Peyer's patch (tissue), 4 donors: ENCODE data around the gene GIGYF2.

Source experiments
- CTCF ChIP-seq, 6 experiments: fragments of 450-650 bp in 4 of 6; fragments of 200-600 bp in 2 of 6; sonication (generic) in 1 of 6; IDR thresholded peaks; one replicate each; pipeline ENCODE4 v1.5.1; 2017 to 2019; ENCODE audit warnings: antibody characterized with exemption in 6 of 6, mild to moderate bottlenecking in 3 of 6, moderate library complexity in 1 of 6
- POLR2A ChIP-seq, 2 donors: fragments of 450-650 bp; IDR thresholded peaks; one replicate each; pipeline ENCODE4 v1.5.1; 2017; ENCODE audit warnings: antibody characterized with exemption in 2 of 2, mild to moderate bottlenecking in 2 of 2, moderate library complexity in 2 of 2

GRCh38 chr2:232744963-232745362, 47.8 kb downstream of the GIGYF2 start:
- TF ChIP-seq CTCF (IDR thresholded peaks at IDR 0.05) = no peak
- no peak for TF ChIP-seq POLR2A (IDR thresholded peaks at IDR 0.05)
